Esophagus muscularis mucosa (tissue), 4 donors: ENCODE measurements around the gene VPS26C.

Experiments
- CTCF ChIP-seq, 3 experiments: fragments of 200-600 bp in 2 of 3; fragments of 450-650 bp in 1 of 3; sonication (generic) in 2 of 3; IDR thresholded peaks; one replicate each; pipeline ENCODE4 v1.5.1; 2017 to 2019; ENCODE audit warnings: antibody characterized with exemption in 3 of 3, mild to moderate bottlenecking in 2 of 3, moderate library complexity in 1 of 3
- EP300 ChIP-seq: sonication (generic); formaldehyde crosslinking; IDR thresholded peaks from one replicate; pipeline ENCODE4 v1.6.1; 2017; ENCODE audit warnings: antibody characterized with exemption
- POLR2A ChIP-seq: fragments of 450-650 bp; IDR thresholded peaks from one replicate; pipeline ENCODE4 v1.6.1; 2017; ENCODE audit warnings: antibody characterized with exemption, moderate library complexity, mild to moderate bottlenecking, low read depth

DNA sequence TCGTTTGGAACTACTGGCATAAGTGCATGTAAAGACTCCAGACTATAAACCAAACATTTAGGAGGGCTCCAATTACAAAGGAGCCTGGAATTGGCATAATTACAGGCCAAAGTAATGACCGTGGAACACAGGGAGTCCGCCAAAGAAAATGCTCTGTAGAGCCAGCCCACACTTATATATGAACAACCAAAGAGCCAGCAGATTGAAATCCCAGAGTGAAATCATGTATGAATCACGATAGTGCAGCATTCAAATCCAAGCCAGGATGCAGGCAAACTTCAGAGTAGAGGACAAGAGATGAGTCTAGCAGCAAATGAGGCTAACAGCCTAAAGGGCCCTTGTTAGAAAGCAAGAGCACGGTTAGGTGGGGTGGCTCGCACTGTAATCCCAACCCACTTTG is 13.1 kb downstream of the VPS26C start:
- no peak for TF ChIP-seq CTCF (IDR thresholded peaks at IDR 0.05)
- no peak for TF ChIP-seq POLR2A
- no peak for TF ChIP-seq EP300
